H1 (cell line): ENCODE results near the gene VPREB1. TPM values are rescaled to one million over a fixed set of nuclear protein-coding genes. Genes with fewer than 3 reads are reported as not detected.
"Not testable (repeated sequence)": the region's sequence is repeated elsewhere in the genome, so short reads cannot be mapped to it uniquely, and the experiment has no call there.

Source experiments
- CTCF ChIA-PET: fragments of 300-600 bp; sonication (Branson Sonifier 250); formaldehyde crosslinking; loops from one replicate; lab custom pipeline; 2021; ENCODE audit not compliant: partially characterized antibody; lab: Charles Lee
- POLR2A ChIA-PET: fragments of 300-600 bp; sonication (Branson Sonifier 250); formaldehyde crosslinking; loops from one replicate; lab custom pipeline; 2021; ENCODE audit warnings: inconsistent platforms; ENCODE audit not compliant: partially characterized antibody; lab: Charles Lee
- DNase-seq, 2 experiments: peaks; one replicate each; pipeline versions ENCODE4 v3.0.0 to v3.0.0-alpha.2; 2010 to 2022; ENCODE audit warnings: low spot score in 2 of 2, low read depth in 1 of 2, mixed read lengths in 1 of 2
- FAIRE-seq: peaks from 2 replicates; lab custom pipeline; 2011; peaks lifted over from hg19 to GRCh38; lab: Jason Lieb, UNC
- H2AFZ ChIP-seq: 2 replicates; pipeline ENCODE4 v1.8.1; 2012; ENCODE audit warnings: low read length, inconsistent platforms
- H2AK5ac ChIP-seq: 2 replicates; pipeline ENCODE4 v1.6.1; 2013; ENCODE audit warnings: low read depth, low read length
- H2BK120ac ChIP-seq: replicated peaks from 2 replicates; pipeline ENCODE3; 2013; ENCODE audit warnings: low read depth, low read length, inconsistent platforms
- H2BK12ac ChIP-seq: 2 replicates; pipeline ENCODE4 v1.6.1; 2013; ENCODE audit warnings: low read depth, low read length
- H2BK15ac ChIP-seq: 2 replicates; pipeline ENCODE4 v1.6.1; 2013; ENCODE audit warnings: low read length
- H2BK20ac ChIP-seq: 2 replicates; pipeline ENCODE4 v1.6.1; 2013; ENCODE audit warnings: low read length
- H2BK5ac ChIP-seq: 2 replicates; pipeline ENCODE4 v1.6.1; 2013; ENCODE audit warnings: low read depth, low read length
- H3K14ac ChIP-seq: 2 replicates; pipeline ENCODE4 v1.6.1; 2013; ENCODE audit warnings: inconsistent platforms; ENCODE audit not compliant: insufficient read length
- H3K18ac ChIP-seq: 2 replicates; pipeline ENCODE4 v1.6.1; 2013; ENCODE audit warnings: low read length; ENCODE audit errors: extremely low read depth
- H3K23ac ChIP-seq: 2 replicates; pipeline ENCODE4 v1.6.1; 2013; ENCODE audit warnings: inconsistent platforms; ENCODE audit not compliant: insufficient read length
- H3K23me2 ChIP-seq: 2 replicates; pipeline ENCODE4 v1.6.1; 2013; ENCODE audit warnings: low read depth, low read length
- H3K27ac ChIP-seq: 2 replicates; pipeline ENCODE4 v1.6.1; 2011; ENCODE audit warnings: low read depth, low read length, inconsistent platforms
- H3K27me3 ChIP-seq, 4 experiments: replicated peaks in 1 of 4; 1 replicate in 1 of 4; 2 replicates in 3 of 4; pipeline versions ENCODE4 v1.6.1 to v1.8.1; 2011 to 2013; ENCODE audit warnings: low read length in 3 of 4, mild to moderate bottlenecking in 3 of 4, inconsistent platforms in 2 of 4, mixed read lengths in 2 of 4, moderate library complexity in 1 of 4; ENCODE audit not compliant: control insufficient read depth in 3 of 4, insufficient read depth in 3 of 4; ENCODE audit errors: extremely low read depth in 1 of 4
- H3K36me3 ChIP-seq, 4 experiments: 2 replicates each; pipeline versions ENCODE4 v1.6.1 to v1.8.1; 2011 to 2013; ENCODE audit warnings: mild to moderate bottlenecking in 4 of 4, low read length in 3 of 4, moderate library complexity in 2 of 4, control low read depth in 1 of 4, inconsistent platforms in 1 of 4; ENCODE audit not compliant: insufficient read depth in 4 of 4, control insufficient read depth in 2 of 4
- H3K4ac ChIP-seq: replicated peaks from 2 replicates; pipeline ENCODE3; 2013; ENCODE audit warnings: low read length, low read depth, mixed read lengths, inconsistent platforms; ENCODE audit not compliant: insufficient read length
- H3K4me1 ChIP-seq, 4 experiments: replicated peaks in 1 of 4; 1 replicate in 1 of 4; 2 replicates in 3 of 4; pipeline versions ENCODE4 v1.6.1 to v1.8.1; 2011 to 2013; ENCODE audit warnings: low read length in 3 of 4, inconsistent platforms in 2 of 4, mixed read lengths in 1 of 4; ENCODE audit not compliant: insufficient read depth in 4 of 4, control insufficient read depth in 3 of 4
- H3K4me2 ChIP-seq, 2 experiments: 2 replicates each; pipeline versions ENCODE4 v1.6.1 to v1.8.1; 2011 to 2013; ENCODE audit warnings: low read depth in 2 of 2, low read length in 2 of 2, control low read depth in 1 of 2, inconsistent platforms in 1 of 2, mild to moderate bottlenecking in 1 of 2; ENCODE audit not compliant: insufficient read depth in 1 of 2
- H3K4me3 ChIP-seq, 4 experiments: fragments of 200-600, 300-600 bp in 1 of 4; sonication (generic), shearing (Covaris generic), sonication (Bioruptor Twin) in 1 of 4; 2 replicates each; pipeline versions ENCODE4 v1.5.1 to v1.8.1; 2011 to 2016; ENCODE audit warnings: low read length in 4 of 4, low read depth in 3 of 4, control low read depth in 2 of 4, inconsistent platforms in 2 of 4, mild to moderate bottlenecking in 2 of 4, mixed read lengths in 1 of 4, moderate library complexity in 1 of 4; ENCODE audit not compliant: insufficient read depth in 2 of 4; ENCODE audit errors: extremely low read depth in 1 of 4
- H3K56ac ChIP-seq: replicated peaks from 2 replicates; pipeline ENCODE3; 2013; ENCODE audit warnings: low read depth, mild to moderate bottlenecking, mixed read lengths, low read length, inconsistent platforms; ENCODE audit not compliant: insufficient read length
- H3K79me1 ChIP-seq: 2 replicates; pipeline ENCODE4 v1.6.1; 2013; ENCODE audit warnings: low read depth, low read length, control low read depth
- H3K79me2 ChIP-seq, 2 experiments: 2 replicates each; pipeline versions ENCODE4 v1.6.1 to v1.8.1; 2012 to 2013; ENCODE audit warnings: low read length in 2 of 2, mild to moderate bottlenecking in 2 of 2, inconsistent platforms in 1 of 2; ENCODE audit not compliant: insufficient read depth in 2 of 2, control insufficient read depth in 1 of 2
- H3K9ac ChIP-seq, 4 experiments: replicated peaks in 1 of 4; 1 replicate in 1 of 4; 2 replicates in 3 of 4; pipeline versions ENCODE4 v1.6.1 to v1.8.1; 2011 to 2013; ENCODE audit warnings: low read depth in 3 of 4, low read length in 3 of 4, control low read depth in 2 of 4, mild to moderate bottlenecking in 2 of 4, moderate library complexity in 2 of 4, inconsistent platforms in 1 of 4; ENCODE audit errors: extremely low read depth in 1 of 4
- H3K9me3 ChIP-seq, 2 experiments: 2 replicates each; pipeline versions ENCODE4 v1.6.1 to v1.8.1; 2012 to 2013; ENCODE audit warnings: mild to moderate bottlenecking in 2 of 2, moderate library complexity in 2 of 2, control low read depth in 1 of 2, inconsistent platforms in 1 of 2, low read depth in 1 of 2, low read length in 1 of 2, mixed read lengths in 1 of 2; ENCODE audit not compliant: insufficient read depth in 2 of 2
- H4K20me1 ChIP-seq, 2 experiments: replicated peaks in 1 of 2; 2 replicates each; pipeline versions ENCODE3 to v1.8.1; 2011 to 2013; ENCODE audit warnings: inconsistent platforms in 2 of 2, low read length in 2 of 2, mild to moderate bottlenecking in 1 of 2; ENCODE audit not compliant: insufficient read depth in 2 of 2, control insufficient read depth in 1 of 2
- H4K5ac ChIP-seq: 2 replicates; pipeline ENCODE4 v1.6.1; 2013; ENCODE audit warnings: low read length, low read depth, mixed read lengths, inconsistent platforms; ENCODE audit not compliant: insufficient read length
- H4K8ac ChIP-seq: 2 replicates; pipeline ENCODE4 v1.8.0; 2013; ENCODE audit warnings: mild to moderate bottlenecking, moderate library complexity, low read length, inconsistent platforms; ENCODE audit not compliant: insufficient read depth; ENCODE audit errors: extremely low read depth
- H4K91ac ChIP-seq: replicated peaks from 2 replicates; pipeline ENCODE3; 2013; ENCODE audit warnings: low read length, mixed read lengths, inconsistent platforms; ENCODE audit not compliant: insufficient read length
- polyA plus RNA-seq, 7 experiments: library from polyadenylated mRNA; depleted of rRNA in 3 of 7; stranded (reverse) in 5 of 7; unstranded in 2 of 7; fragments of >200 nt in 5 of 7; fragments of 200-250 nt in 2 of 7; gene quantifications; 1 replicate in 5 of 7; 2 replicates in 1 of 7; 4 replicates in 1 of 7; pipeline versions ENCODE4 v1.2.1 to v1.2.3, GENCODE V29; 2011 to 2013; ENCODE audit warnings: missing spikeins in 2 of 7, mixed read lengths in 2 of 7
- total RNA-seq: library from RNA; stranded (reverse); fragmentation: NEBNext Ultra II Directional; extraction: Animal tissue kit (Norgen Biotek cat#: 25700); gene quantifications from 2 replicates; pipeline ENCODE4 v1.2.1, GENCODE V29; 2021

Gene VPREB1
- total and polyA plus RNA-seq, 2 of the 8 experiments (the other 6 are each of a cell fraction or from before 2014, with no cell fraction given) = not detected

- H3K36me3 ChIP-seq, H4K8ac ChIP-seq, H3K4me3 ChIP-seq, H3K56ac ChIP-seq, H3K18ac ChIP-seq, H3K79me1 ChIP-seq, H3K79me2 ChIP-seq, H3K14ac ChIP-seq, H3K27ac ChIP-seq, CTCF ChIA-PET, H2BK5ac ChIP-seq, H2BK120ac ChIP-seq, H2AK5ac ChIP-seq, POLR2A ChIA-PET, H3K4me2 ChIP-seq, DNase-seq, H4K91ac ChIP-seq, H4K5ac ChIP-seq, H2BK20ac ChIP-seq, H2BK15ac ChIP-seq, H4K20me1 ChIP-seq, H2AFZ ChIP-seq, H3K4me1 ChIP-seq, H3K23ac ChIP-seq, H3K27me3 ChIP-seq, H3K9me3 ChIP-seq, H3K23me2 ChIP-seq, FAIRE-seq, H3K9ac ChIP-seq, H2BK12ac ChIP-seq, H3K4ac ChIP-seq: not testable (repeated sequence)
These were observed 40.6 kb downstream of the VPREB1 start for GRCh38 chr22:22284962-22285756.
